ENCODE data around the gene MEPCE.

Gene MEPCE

GRCh38 chr7:100419660-100420226 lies 9.9 kb upstream of the MEPCE start:
- no peak overlapping the region for H3K9ac ChIP-seq
- no peak for TF ChIP-seq CTCF (conservative IDR thresholded peaks at IDR 0.05; ENCODE audit: low read depth, low read length)
- H3K27me3 ChIP-seq (ENCODE audit: insufficient read depth, low read depth): no peaks in the 10 kb centered on the region
- no peaks in the 10 kb centered on the region for H3K4me1 ChIP-seq (ENCODE audit: low read depth, poor library complexity, severe bottlenecking)
- H3K36me3 ChIP-seq (ENCODE audit: insufficient read depth): no peaks in the 10 kb centered on the region
- H3K79me2 ChIP-seq (ENCODE audit: insufficient read depth, low read depth): no peaks in the 10 kb centered on the region
- no peaks in the 10 kb centered on the region for H4K20me1 ChIP-seq (ENCODE audit: insufficient read depth)
- H3K27ac ChIP-seq: no peak overlapping the region
- no peak overlapping the region for H3K4me3 ChIP-seq (IDR thresholded peaks at IDR 0.05; ENCODE audit: insufficient read depth, low read depth, low read length)
- H3K4me2 ChIP-seq: no peak overlapping the region
- H2AFZ ChIP-seq (ENCODE audit: low read depth): no peak overlapping the region

- no peaks in the 10 kb centered on the region for H3K27me3 ChIP-seq (ENCODE audit: insufficient read depth, low read depth)
- TF ChIP-seq CTCF (conservative IDR thresholded peaks at IDR 0.05; ENCODE audit: low read depth, low read length): no peak
- no peak overlapping the region for H3K4me3 ChIP-seq (IDR thresholded peaks at IDR 0.05; ENCODE audit: insufficient read depth, low read depth, low read length)
- H2AFZ ChIP-seq (ENCODE audit: low read depth): no peak overlapping the region
- H3K4me1 ChIP-seq (ENCODE audit: low read depth, poor library complexity, severe bottlenecking): peaks cover 6% of the 10 kb centered on the region
- H3K79me2 ChIP-seq (ENCODE audit: insufficient read depth, low read depth): no peaks in the 10 kb centered on the region
- H3K36me3 ChIP-seq (ENCODE audit: insufficient read depth): no peaks in the 10 kb centered on the region
- no peak overlapping the region for H3K4me2 ChIP-seq
- H3K9ac ChIP-seq: no peak overlapping the region
- no peak overlapping the region for H3K27ac ChIP-seq
- no peaks in the 10 kb centered on the region for H4K20me1 ChIP-seq (ENCODE audit: insufficient read depth)
Measured at GRCh38 chr7:100423315-100423714, 6.3 kb upstream of the MEPCE start.

GRCh38 chr7:100425347-100425746 lies 4.3 kb upstream of the MEPCE start:
- Histone ChIP-seq H4K20me1 (ENCODE audit: insufficient read depth) (no peaks in the 10 kb centered on the region), H3K4me2 (no peak overlapping the region), H3K4me3 (IDR thresholded peaks at IDR 0.05; ENCODE audit: insufficient read depth, low read depth, low read length) (no peak overlapping the region), H3K36me3 (ENCODE audit: insufficient read depth) (no peaks in the 10 kb centered on the region), H3K27ac (no peak overlapping the region), H3K27me3 (ENCODE audit: insufficient read depth, low read depth) (no peaks in the 10 kb centered on the region), H3K4me1 (ENCODE audit: low read depth, poor library complexity, severe bottlenecking) (peaks cover 6% of the 10 kb centered on the region), H3K9ac (no peak overlapping the region), H3K79me2 (ENCODE audit: insufficient read depth, low read depth) (peaks cover 5% of the 10 kb centered on the region), H2AFZ (ENCODE audit: low read depth) (no peak overlapping the region)
- TF ChIP-seq CTCF (conservative IDR thresholded peaks at IDR 0.05; ENCODE audit: low read depth, low read length): no peak

- Histone ChIP-seq H3K27me3 (ENCODE audit: insufficient read depth, low read depth) (no peaks in the 10 kb centered on the region), H2AFZ (ENCODE audit: low read depth) (no peak overlapping the region)
- no peak for TF ChIP-seq CTCF (conservative IDR thresholded peaks at IDR 0.05; ENCODE audit: low read depth, low read length)
Measured at GRCh38 chr7:100426516-100426915, 3.1 kb upstream of the MEPCE start.

More at GRCh38 chr7:100426516-100426915, 3.1 kb upstream of the MEPCE start:
- no peaks in the 10 kb centered on the region for H4K20me1 ChIP-seq (ENCODE audit: insufficient read depth)
- no peak overlapping the region for H3K4me2 ChIP-seq
- peaks cover 16% of the 10 kb centered on the region for H3K4me1 ChIP-seq (ENCODE audit: low read depth, poor library complexity, severe bottlenecking)
- no peak overlapping the region for H3K9ac ChIP-seq
- no peak overlapping the region for H3K27ac ChIP-seq
- H3K36me3 ChIP-seq (ENCODE audit: insufficient read depth): no peaks in the 10 kb centered on the region
- no peak overlapping the region for H3K4me3 ChIP-seq (IDR thresholded peaks at IDR 0.05; ENCODE audit: insufficient read depth, low read depth, low read length)
- peaks cover 17% of the 10 kb centered on the region for H3K79me2 ChIP-seq (ENCODE audit: insufficient read depth, low read depth)
